Transverse colon (tissue), 4 donors: Measurements from ENCODE around the gene WNK2. TPM values are rescaled to one million over a fixed set of nuclear protein-coding genes. Genes with fewer than 3 reads are reported as not detected.
A peak's percentile ranks its signal among the peaks of the same experiment; 100 is the strongest.

Experiments used
- DNase-seq: peaks from one replicate; pipeline ENCODE4 v3.0.0-alpha.2; 2019
- H3K27ac ChIP-seq, 4 donors: fragments of 200-600 bp; sonication (generic); 2 replicates each; pipeline ENCODE4 v1.5.1; 2016 to 2018; ENCODE audit warnings: inconsistent platforms in 4 of 4
- H3K27me3 ChIP-seq: fragments of 200-600 bp; sonication (generic); 2 replicates; pipeline ENCODE4 v1.5.1; 2017; ENCODE audit warnings: inconsistent platforms
- H3K36me3 ChIP-seq, 4 donors: fragments of 200-600 bp; sonication (generic); 2 replicates each; pipeline ENCODE4 v1.5.1; 2017 to 2019; ENCODE audit warnings: inconsistent platforms in 4 of 4
- H3K4me1 ChIP-seq, 4 donors: fragments of 200-600 bp; sonication (generic); 2 replicates each; pipeline ENCODE4 v1.5.1; 2017 to 2020; ENCODE audit warnings: inconsistent platforms in 4 of 4
- H3K4me3 ChIP-seq, 4 donors: fragments of 200-600 bp; sonication (generic); 1 replicate in 1 of 4; 2 replicates in 3 of 4; pipeline versions ENCODE4 v1.5.1 to v1.6.1; 2017 to 2019; ENCODE audit warnings: inconsistent platforms in 4 of 4
- H3K9me3 ChIP-seq, 2 donors: fragments of 200-600 bp; sonication (generic); 2 replicates each; pipeline ENCODE4 v1.5.1; 2017 to 2019; ENCODE audit warnings: inconsistent platforms in 2 of 2
- CTCF ChIP-seq, 5 experiments: fragments of 200-600 bp in 3 of 5; fragments of 450-650 bp in 2 of 5; sonication (generic) in 3 of 5; IDR thresholded peaks; 1 replicate in 2 of 5; 2 replicates in 3 of 5; pipeline ENCODE4 v1.5.1; 2016 to 2017; ENCODE audit warnings: antibody characterized with exemption in 5 of 5, inconsistent platforms in 3 of 5, mild to moderate bottlenecking in 2 of 5, moderate library complexity in 1 of 5
- EP300 ChIP-seq: sonication (generic); formaldehyde crosslinking; IDR thresholded peaks from one replicate; pipeline ENCODE4 v1.6.1; 2017; ENCODE audit warnings: antibody characterized with exemption, low read depth
- POLR2A ChIP-seq: fragments of 450-650 bp; IDR thresholded peaks from one replicate; pipeline ENCODE4 v1.6.1; 2016; ENCODE audit warnings: antibody characterized with exemption, mild to moderate bottlenecking, moderate library complexity
- POLR2AphosphoS5 ChIP-seq, 3 donors: sonication (generic); formaldehyde crosslinking; IDR thresholded peaks; one replicate each; pipeline ENCODE4 v1.6.1; 2016; ENCODE audit warnings: antibody characterized with exemption in 3 of 3
- WGBS, 2 donors: methylation state at CpG; one replicate each; pipeline ENCODE4 v1.1.5; 2018; ENCODE audit warnings: low coverage in 1 of 2; 5-methylcytosine and 5-hydroxymethylcytosine counted together
- in situ Hi-C, 4 donors: fragments of 200-750 bp; cut with MboI; loops; one replicate each; pipeline versions ENCODE4 v1.15.0 to v1.15.1; 2017; ENCODE audit warnings: low sequenced_read_pairs in 3 of 4, low pct_ligation_motif_present in 1 of 4, low pct_unique_long_range_greater_than_20kb in 1 of 4
- intact Hi-C: fragments of 100-400 bp; cut with DNase I; formaldehyde crosslinking; loops from one replicate; pipeline ENCODE4 v1.15.1; 2023; ENCODE audit warnings: low total_unique reads
- total RNA-seq, 4 donors: library from RNA; depleted of rRNA; stranded (reverse); fragments of >200 nt; gene quantifications; one replicate each; pipeline ENCODE4 v1.1.0, GENCODE V29; 2016

Gene WNK2
- total RNA-seq, 4 donors from 2014 or later: 133 to 618 (median 157) TPM

DNA sequence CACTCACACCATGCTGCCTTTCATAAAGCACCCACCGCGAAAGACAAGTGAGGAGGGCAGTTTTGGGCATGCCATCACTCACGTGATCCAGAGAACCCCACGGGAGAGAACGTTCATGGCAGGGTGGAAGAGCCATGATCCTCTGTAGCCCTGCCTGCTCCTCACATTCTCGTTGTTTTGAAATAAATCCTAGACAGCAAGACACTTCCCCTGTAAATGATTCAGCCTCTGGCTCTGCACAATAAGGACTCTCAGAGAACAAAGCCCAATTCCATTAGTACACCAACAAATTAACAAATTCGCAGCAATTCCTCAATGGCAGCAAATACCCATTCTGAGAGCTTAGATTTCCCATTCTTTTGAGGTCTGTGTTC is 71.5 kb downstream of the WNK2 start:
- Histone ChIP-seq H3K9me3 (no peaks in the 10 kb centered on the region), H3K27me3 (no peaks in the 10 kb centered on the region), H3K36me3 (no peaks in the 10 kb centered on the region), H3K4me3 (no peak overlapping the region), H3K27ac (no peak overlapping the region), H3K4me1 (no peaks in the 10 kb centered on the region)
- no peak for DNase-seq
- in situ Hi-C loops (no loop called here), intact Hi-C loops (no loop called here)
- 83 to 94% methylated on average over 5 to 7 of the region's 7 CpGs for WGBS, 2 donors
- TF ChIP-seq EP300 (no peak), CTCF (IDR thresholded peaks at IDR 0.05) (no peak), POLR2AphosphoS5 (IDR thresholded peaks at IDR 0.05) (no peak), POLR2A (no peak)

- peak; percentile 3 for DNase-seq
- in situ Hi-C loops: no loop called here
- H3K36me3 ChIP-seq: no peaks in the 10 kb centered on the region
These were observed 72.3 kb downstream of the WNK2 start for GRCh38 chr9:93255994-93256877.

DNA sequence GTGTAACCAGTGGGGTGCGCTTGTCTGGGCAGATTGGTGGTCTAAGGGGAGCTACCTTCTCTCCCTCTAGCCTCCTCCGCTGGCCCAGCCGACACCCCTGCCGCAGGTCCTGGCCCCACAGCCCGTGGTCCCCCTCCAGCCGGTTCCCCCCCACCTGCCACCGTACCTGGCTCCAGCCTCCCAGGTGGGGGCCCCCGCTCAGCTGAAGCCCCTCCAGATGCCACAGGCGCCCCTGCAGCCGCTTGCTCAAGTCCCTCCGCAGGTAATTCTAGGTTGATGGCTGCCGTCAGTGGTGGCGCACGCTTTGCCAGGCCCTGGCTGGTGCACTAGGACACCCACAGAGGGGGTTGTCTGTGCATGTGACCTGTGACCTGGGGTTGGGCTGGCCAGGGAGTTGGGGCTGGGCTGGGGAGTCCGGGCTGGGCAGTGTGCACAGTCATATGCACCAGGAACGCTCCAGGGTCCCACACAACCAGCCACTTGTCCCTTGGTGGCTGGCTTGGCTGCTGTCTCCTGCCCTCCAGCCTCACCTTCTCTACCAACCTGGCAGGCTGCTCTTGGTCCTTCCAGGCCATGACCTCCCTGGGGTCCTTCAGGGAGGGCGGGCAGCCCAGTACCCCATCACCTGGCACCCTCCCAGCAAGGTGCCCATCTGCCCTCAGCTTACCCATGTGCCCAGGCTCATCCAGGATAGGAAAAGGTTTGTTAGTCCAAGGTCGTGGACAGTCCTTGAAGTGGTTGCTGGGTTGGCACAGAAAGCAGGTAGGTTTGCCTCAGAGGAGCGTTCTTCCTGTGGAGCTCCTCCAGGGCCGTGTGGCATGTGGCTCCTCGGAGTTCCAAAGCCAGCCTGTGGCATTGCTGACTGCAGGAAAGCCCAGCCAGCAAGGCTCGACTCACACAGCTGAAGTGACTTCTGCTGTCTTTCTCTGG is 73.2 kb downstream of the WNK2 start:
- in situ Hi-C loops (no loop called here), intact Hi-C loops (no loop called here)
- TF ChIP-seq CTCF (IDR thresholded peaks at IDR 0.05) (no peak), POLR2A (no peak)
- Histone ChIP-seq H3K36me3 (no peaks in the 10 kb centered on the region), H3K9me3 (no peaks in the 10 kb centered on the region), H3K27me3 (no peaks in the 10 kb centered on the region), H3K4me1 (no peaks in the 10 kb centered on the region), H3K27ac (no peak overlapping the region), H3K4me3 (no peak overlapping the region)
- 90% methylated on average over 22 of the region's 22 CpGs; no CpG with 5 or more reads in 1 of the 2 donors for WGBS, 2 donors
- DNase-seq: peak; percentile 6

More at GRCh38 chr9:93255994-93256877, 72.3 kb downstream of the WNK2 start:
- 90% methylated on average over 21 of the region's 22 CpGs; no CpG with 5 or more reads in 1 of the 2 donors for WGBS, 2 donors
- no peak for TF ChIP-seq POLR2AphosphoS5 (IDR thresholded peaks at IDR 0.05)
- TF ChIP-seq POLR2A: no peak
- TF ChIP-seq EP300: no peak
- no peak for TF ChIP-seq CTCF (IDR thresholded peaks at IDR 0.05)
- intact Hi-C loops: no loop called here
- no peak overlapping the region for H3K27ac ChIP-seq
- no peak overlapping the region for H3K4me3 ChIP-seq
- H3K27me3 ChIP-seq: no peaks in the 10 kb centered on the region
- no peaks in the 10 kb centered on the region for H3K4me1 ChIP-seq
- no peaks in the 10 kb centered on the region for H3K9me3 ChIP-seq

DNA sequence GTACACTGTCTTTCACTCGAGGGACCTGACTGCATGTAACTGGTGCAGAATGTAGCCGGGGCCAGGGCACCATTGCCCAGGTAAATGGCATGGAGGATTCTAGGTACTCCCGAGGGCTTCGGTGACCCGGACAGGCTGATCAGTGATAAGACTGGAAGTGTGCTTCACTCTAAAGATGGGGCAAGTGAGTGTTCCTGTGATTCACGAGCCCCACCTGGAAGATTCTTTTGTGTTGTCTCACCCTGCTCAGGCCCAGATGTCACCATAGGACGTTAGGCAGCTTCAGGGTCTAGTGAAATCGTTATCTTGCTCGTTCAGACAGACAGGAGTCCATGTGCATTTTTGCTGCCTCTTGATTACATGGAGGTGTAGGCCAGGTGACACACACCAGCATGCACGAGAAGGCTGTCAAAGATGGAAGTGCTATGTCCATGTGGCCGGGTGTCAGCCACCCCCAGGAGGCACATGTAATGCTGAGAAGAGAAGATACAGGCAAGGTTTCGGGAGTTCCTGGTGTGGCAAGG is 73.9 kb downstream of the WNK2 start:
- H3K27ac ChIP-seq: no peak overlapping the region
- peaks cover 0 to 5% (median 0%) of the 10 kb centered on the region in 4 donors for H3K4me1 ChIP-seq
- 80 to 83% methylated on average over 4 to 12 of the region's 12 CpGs for WGBS, 2 donors
- no peak for TF ChIP-seq POLR2AphosphoS5 (IDR thresholded peaks at IDR 0.05)
- TF ChIP-seq POLR2A: no peak
- TF ChIP-seq EP300: no peak
- TF ChIP-seq CTCF (IDR thresholded peaks at IDR 0.05): no peak
- no peaks in the 10 kb centered on the region for H3K9me3 ChIP-seq
- DNase-seq: no peak
- no peak overlapping the region for H3K4me3 ChIP-seq
- no peaks in the 10 kb centered on the region for H3K36me3 ChIP-seq
- intact Hi-C loops (no loop called here), in situ Hi-C loops (no loop called here)
- no peaks in the 10 kb centered on the region for H3K27me3 ChIP-seq
